Smooth muscle cell (in vitro differentiated cells): ENCODE results near the gene SUSD1. TPM values are rescaled to one million over a fixed set of nuclear protein-coding genes. Genes with fewer than 3 reads are reported as not detected.
A peak's percentile ranks its signal among the peaks of the same experiment; 100 is the strongest.

Source experiments
- DNase-seq: peaks from one replicate; lab custom pipeline; 2025; ENCODE audit not compliant: unreplicated experiment; lab: John Stamatoyannopoulos, UW
- H2AFZ ChIP-seq: fragments of 200-600 bp; sonication (generic); 2 replicates; pipeline ENCODE4 v1.6.0; 2016; ENCODE audit warnings: antibody characterized with exemption, low read depth, mild to moderate bottlenecking
- H3F3A ChIP-seq: fragments of 200-600 bp; sonication (generic); 2 replicates; pipeline ENCODE4 v1.6.0; 2017; ENCODE audit warnings: antibody characterized with exemption, low read depth
- H3K27ac ChIP-seq: fragments of 200-600 bp; sonication (generic); 2 replicates; pipeline ENCODE4 v1.5.1; 2016; ENCODE audit warnings: low read depth, mild to moderate bottlenecking
- H3K27me3 ChIP-seq: fragments of 200-600 bp; sonication (generic); 2 replicates; pipeline ENCODE4 v1.6.1; 2016; ENCODE audit warnings: low read depth, mild to moderate bottlenecking
- H3K36me3 ChIP-seq: fragments of 200-600 bp; sonication (generic); 2 replicates; pipeline ENCODE4 v1.5.1; 2016; ENCODE audit warnings: low read depth
- H3K4me1 ChIP-seq: fragments of 200-600 bp; sonication (generic); 2 replicates; pipeline ENCODE4 v1.5.1; 2016; ENCODE audit warnings: low read depth
- H3K4me2 ChIP-seq: fragments of 200-600 bp; sonication (generic); 2 replicates; pipeline ENCODE4 v1.6.0; 2016; ENCODE audit warnings: mild to moderate bottlenecking
- H3K4me3 ChIP-seq: fragments of 200-600 bp; sonication (generic); 2 replicates; pipeline ENCODE4 v1.5.1; 2016; ENCODE audit warnings: mild to moderate bottlenecking
- H3K79me2 ChIP-seq: fragments of 200-600 bp; sonication (generic); 2 replicates; pipeline ENCODE4 v1.6.0; 2016; ENCODE audit warnings: low read depth, mild to moderate bottlenecking
- H3K9ac ChIP-seq: fragments of 200-600 bp; sonication (generic); 2 replicates; pipeline ENCODE4 v1.6.0; 2016; ENCODE audit warnings: low read depth
- H3K9me3 ChIP-seq: fragments of 200-600 bp; sonication (generic); replicated peaks from 2 replicates; pipeline ENCODE4 v1.5.1; 2016; ENCODE audit warnings: low read depth
- H4K20me1 ChIP-seq: fragments of 200-600 bp; sonication (generic); 2 replicates; pipeline ENCODE4 v1.6.0; 2016; ENCODE audit warnings: low read depth
- WGBS: methylation state at CpG from one replicate; pipeline ENCODE4 v1.1.7; 2016; ENCODE audit warnings: low lambda C conversion rate; 5-methylcytosine and 5-hydroxymethylcytosine counted together
- polyA plus RNA-seq: library from polyadenylated mRNA; unstranded; fragments of >200 nt; fragmentation: Nextera tagmentation; extraction: Ambion mirVana; gene quantifications from 2 replicates; pipeline ENCODE4 v1.2.1, GENCODE V29; 2016
- total RNA-seq: library from RNA; depleted of rRNA; stranded (reverse); fragments of >200 nt; gene quantifications from 2 replicates; pipeline ENCODE4 v1.2.3, GENCODE V29; 2014
- TF ChIP-seq, protein P1 (sequence below): fragments of 200-600 bp; sonication (generic); IDR thresholded peaks from 2 replicates; pipeline ENCODE4 v1.5.1; 2017; ENCODE audit warnings: borderline replicate concordance, mild to moderate bottlenecking, antibody characterized with exemption; ENCODE audit not compliant: insufficient read depth, poor library complexity, severe bottlenecking

Gene SUSD1
- total and polyA plus RNA-seq, 2 experiments from 2014 or later, result 6.7 to 11.8 TPM

- TF ChIP-seq, protein P1, sequence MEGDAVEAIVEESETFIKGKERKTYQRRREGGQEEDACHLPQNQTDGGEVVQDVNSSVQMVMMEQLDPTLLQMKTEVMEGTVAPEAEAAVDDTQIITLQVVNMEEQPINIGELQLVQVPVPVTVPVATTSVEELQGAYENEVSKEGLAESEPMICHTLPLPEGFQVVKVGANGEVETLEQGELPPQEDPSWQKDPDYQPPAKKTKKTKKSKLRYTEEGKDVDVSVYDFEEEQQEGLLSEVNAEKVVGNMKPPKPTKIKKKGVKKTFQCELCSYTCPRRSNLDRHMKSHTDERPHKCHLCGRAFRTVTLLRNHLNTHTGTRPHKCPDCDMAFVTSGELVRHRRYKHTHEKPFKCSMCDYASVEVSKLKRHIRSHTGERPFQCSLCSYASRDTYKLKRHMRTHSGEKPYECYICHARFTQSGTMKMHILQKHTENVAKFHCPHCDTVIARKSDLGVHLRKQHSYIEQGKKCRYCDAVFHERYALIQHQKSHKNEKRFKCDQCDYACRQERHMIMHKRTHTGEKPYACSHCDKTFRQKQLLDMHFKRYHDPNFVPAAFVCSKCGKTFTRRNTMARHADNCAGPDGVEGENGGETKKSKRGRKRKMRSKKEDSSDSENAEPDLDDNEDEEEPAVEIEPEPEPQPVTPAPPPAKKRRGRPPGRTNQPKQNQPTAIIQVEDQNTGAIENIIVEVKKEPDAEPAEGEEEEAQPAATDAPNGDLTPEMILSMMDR, result no peak
- H3K36me3 ChIP-seq, result no peaks in the 10 kb centered on the region
- 78% methylated on average over 2 of the region's 2 CpGs for WGBS
- H2AFZ ChIP-seq, result no peak overlapping the region
- no peak overlapping the region for H3K4me3 ChIP-seq
- DNase-seq, result no peak
- H3K79me2 ChIP-seq, result no peaks in the 10 kb centered on the region
- peaks cover 6% of the 10 kb centered on the region for H3K4me1 ChIP-seq
- H3F3A ChIP-seq, result peaks cover 8% of the 10 kb centered on the region
- H4K20me1 ChIP-seq, result no peaks in the 10 kb centered on the region
- no peaks in the 10 kb centered on the region for H3K27me3 ChIP-seq
- H3K9ac ChIP-seq, result no peak overlapping the region
- H3K27ac ChIP-seq, result no peak overlapping the region
- no peak overlapping the region for H3K4me2 ChIP-seq
- H3K9me3 ChIP-seq, result no peaks in the 10 kb centered on the region
Observed at GRCh38 chr9:112015736-112016135, 159.4 kb downstream of the SUSD1 start.

DNA sequence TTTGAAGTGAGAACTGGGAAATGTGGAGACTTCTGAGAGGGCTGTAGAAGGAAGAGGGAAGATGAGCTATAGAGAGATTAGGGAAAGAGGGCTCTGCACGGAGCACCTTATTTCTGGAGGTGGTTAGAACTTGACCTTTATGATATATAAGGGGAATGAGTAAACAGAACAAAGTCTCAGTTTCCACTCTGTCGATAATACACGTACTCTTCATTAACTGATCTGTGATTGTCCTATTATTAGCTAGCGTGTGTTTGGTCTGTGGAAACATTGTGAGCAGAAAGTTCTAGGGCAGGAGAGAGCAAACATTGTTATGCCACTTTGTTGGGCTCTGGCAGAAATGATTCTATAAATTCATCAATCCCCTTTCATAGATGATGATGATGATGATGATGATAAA is 159.9 kb downstream of the SUSD1 start:
- H3K4me2 ChIP-seq, result no peak overlapping the region
- no peaks in the 10 kb centered on the region for H3K9me3 ChIP-seq
- H2AFZ ChIP-seq, result no peak overlapping the region
- no peaks in the 10 kb centered on the region for H3K27me3 ChIP-seq
- TF ChIP-seq, protein P1, result no peak
- no peak overlapping the region for H3K9ac ChIP-seq
- H3K36me3 ChIP-seq, result no peaks in the 10 kb centered on the region
- H3K27ac ChIP-seq, result no peak overlapping the region
- no peaks in the 10 kb centered on the region for H4K20me1 ChIP-seq
- H3F3A ChIP-seq, result peaks cover 8% of the 10 kb centered on the region
- WGBS, result 96% methylated on average over 4 of the region's 4 CpGs
- DNase-seq, result no peak
- H3K4me3 ChIP-seq, result no peak overlapping the region
- peaks cover 6% of the 10 kb centered on the region for H3K4me1 ChIP-seq
- no peaks in the 10 kb centered on the region for H3K79me2 ChIP-seq

DNA sequence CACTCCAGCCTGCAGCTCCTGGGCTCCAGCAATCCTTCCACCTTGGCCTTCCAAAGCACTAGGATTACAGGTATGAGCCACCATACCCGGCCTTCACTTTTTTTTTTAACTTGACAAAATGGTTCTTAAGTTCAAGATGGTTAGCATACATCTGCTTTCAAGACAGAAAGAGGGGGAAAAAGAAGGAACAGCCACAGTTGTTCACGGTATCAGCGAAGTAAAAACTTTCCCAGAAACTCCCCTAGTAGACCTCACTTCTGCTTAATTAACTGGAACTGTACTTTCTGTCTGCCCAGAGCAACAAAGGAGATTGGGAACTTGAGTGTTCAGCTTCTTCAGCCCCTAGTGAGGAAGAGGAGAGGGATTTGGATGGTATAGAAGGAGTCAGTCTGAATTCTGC is 161.8 kb downstream of the SUSD1 start:
- no peaks in the 10 kb centered on the region for H3K79me2 ChIP-seq
- H4K20me1 ChIP-seq, result no peaks in the 10 kb centered on the region
- peaks cover 8% of the 10 kb centered on the region for H3F3A ChIP-seq
- no peak overlapping the region for H2AFZ ChIP-seq
- DNase-seq, result no peak
- no peak overlapping the region for H3K4me2 ChIP-seq
- no peak overlapping the region for H3K27ac ChIP-seq
- TF ChIP-seq, protein P1, result no peak
- H3K36me3 ChIP-seq, result no peaks in the 10 kb centered on the region
- no peaks in the 10 kb centered on the region for H3K27me3 ChIP-seq
- H3K9me3 ChIP-seq, result no peaks in the 10 kb centered on the region
- no peak overlapping the region for H3K4me3 ChIP-seq
- no peak overlapping the region for H3K9ac ChIP-seq
- peaks cover 6% of the 10 kb centered on the region for H3K4me1 ChIP-seq
- WGBS, result 96% methylated on average over 3 of the region's 3 CpGs

DNA sequence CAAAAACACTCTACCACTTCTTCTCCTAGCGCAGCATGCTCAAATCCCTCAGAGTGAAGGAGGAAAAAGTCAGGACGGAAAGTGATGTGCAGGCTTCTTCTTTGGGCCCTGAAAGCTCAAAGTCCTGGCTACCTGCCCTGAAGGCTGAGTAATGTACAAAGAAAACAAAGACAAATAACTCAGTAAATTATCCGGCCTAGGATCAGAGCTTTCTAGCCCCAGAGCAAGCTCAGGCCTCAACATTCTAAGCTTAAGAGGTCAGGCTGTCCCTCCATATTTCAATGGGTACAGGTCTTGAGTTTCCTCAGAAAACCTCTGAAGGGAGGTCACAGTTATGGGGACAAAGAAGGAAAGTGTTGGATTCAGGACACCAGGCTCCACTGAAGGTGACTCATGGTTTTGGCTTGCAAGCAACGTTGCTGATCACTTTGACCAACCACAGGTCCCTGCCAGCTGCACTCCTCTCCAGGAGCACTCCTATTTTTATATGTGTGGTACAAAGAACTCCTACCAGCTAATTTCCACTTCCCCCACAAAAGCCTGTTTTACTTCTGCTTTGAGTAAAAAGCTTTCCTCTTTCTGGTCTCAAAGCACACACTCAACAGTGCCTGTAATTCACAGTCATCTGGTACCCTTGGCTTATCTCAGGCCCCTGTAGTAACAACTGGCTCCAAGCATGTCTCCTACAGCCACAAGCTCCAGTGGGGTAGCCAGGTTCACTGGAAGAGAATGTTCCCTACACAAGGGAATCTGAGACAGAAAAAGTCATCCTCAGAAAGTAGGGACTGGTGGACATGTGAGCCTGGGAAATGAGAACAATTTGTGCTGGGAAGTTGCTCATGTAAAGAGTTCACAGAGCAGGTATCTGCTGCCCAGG is 162.8 kb downstream of the SUSD1 start:
- H3K36me3 ChIP-seq, result no peaks in the 10 kb centered on the region
- peak overlapping the region; percentile 22 for H3K4me2 ChIP-seq
- H3K4me1 ChIP-seq, result peaks cover 11% of the 10 kb centered on the region
- H3F3A ChIP-seq, result peaks cover 8% of the 10 kb centered on the region
- H3K27me3 ChIP-seq, result no peaks in the 10 kb centered on the region
- WGBS, result 57% methylated on average over 4 of the region's 4 CpGs
- no peaks in the 10 kb centered on the region for H4K20me1 ChIP-seq
- TF ChIP-seq, protein P1, result no peak
- peak overlapping the region; percentile 47 for H3K27ac ChIP-seq
- H3K9me3 ChIP-seq, result no peaks in the 10 kb centered on the region
- H2AFZ ChIP-seq, result no peak overlapping the region
- no peak for DNase-seq
- no peak overlapping the region for H3K4me3 ChIP-seq
- no peaks in the 10 kb centered on the region for H3K79me2 ChIP-seq
- no peak overlapping the region for H3K9ac ChIP-seq
